GM12878 (cell line): Measurements from ENCODE around the gene KRT73.

Source experiments
- BHLHE40 ChIP-seq, 2 experiments: fragments of 450-650 bp in 1 of 2; IDR thresholded peaks; 2 replicates each; pipeline ENCODE4 v1.6.1; 2011 to 2017; ENCODE audit warnings: low read depth in 2 of 2, borderline replicate concordance in 1 of 2, improper control_type of control experiment in 1 of 2, low read length in 1 of 2, mild to moderate bottlenecking in 1 of 2
- CEBPB ChIP-seq, 2 experiments: fragments of 150-350 bp in 1 of 2; IDR thresholded peaks; 2 replicates each; pipeline ENCODE4 v1.6.1; 2012 to 2014; ENCODE audit warnings: low read depth in 2 of 2, low read length in 2 of 2, borderline replicate concordance in 1 of 2, inconsistent platforms in 1 of 2
- CTCF ChIP-seq, 3 experiments: IDR thresholded peaks in 2 of 3; conservative IDR thresholded peaks in 1 of 3; 2 replicates each; pipeline ENCODE4 v1.5.1; 2011; ENCODE audit warnings: low read depth in 3 of 3, low read length in 3 of 3, mild to moderate bottlenecking in 3 of 3, control low read depth in 2 of 3, moderate library complexity in 2 of 3, inconsistent platforms in 1 of 3, mixed read lengths in 1 of 3; ENCODE audit not compliant: control insufficient read depth in 2 of 3, insufficient read depth in 1 of 3; ENCODE audit errors: extremely low read depth in 1 of 3
- EGR1 ChIP-seq, 2 experiments: IDR thresholded peaks; 1 replicate in 1 of 2; 2 replicates in 1 of 2; pipeline ENCODE4 v1.6.1; 2011 to 2012; ENCODE audit warnings: low read depth in 2 of 2, low read length in 2 of 2, borderline replicate concordance in 1 of 2, mild to moderate bottlenecking in 1 of 2, moderate library complexity in 1 of 2
- EP300 ChIP-seq, 2 experiments: fragments of 150-350 bp in 1 of 2; IDR thresholded peaks; 2 replicates each; pipeline ENCODE4 v1.6.1; 2011 to 2012; ENCODE audit warnings: low read depth in 2 of 2, low read length in 2 of 2, borderline replicate concordance in 1 of 2, improper control_type of control experiment in 1 of 2, inconsistent platforms in 1 of 2; ENCODE audit not compliant: control insufficient read depth in 1 of 2
- FOS ChIP-seq: IDR thresholded peaks from 3 replicates; pipeline ENCODE4 v1.6.1; 2011; ENCODE audit warnings: borderline replicate concordance; ENCODE audit not compliant: insufficient read length; ENCODE audit errors: extremely low read depth
- FOXM1 ChIP-seq: IDR thresholded peaks from 2 replicates; pipeline ENCODE4 v1.6.1; 2012; ENCODE audit warnings: low read depth, mild to moderate bottlenecking, inconsistent platforms, low read length, moderate library complexity
- PML ChIP-seq: IDR thresholded peaks from 2 replicates; pipeline ENCODE4 v1.6.1; 2012; ENCODE audit warnings: low read length, inconsistent platforms
- POLR2AphosphoS5 ChIP-seq: IDR thresholded peaks from 2 replicates; pipeline ENCODE4 v1.6.1; 2011; ENCODE audit warnings: mild to moderate bottlenecking, low read length, inconsistent platforms
- REST ChIP-seq: IDR thresholded peaks from 2 replicates; pipeline ENCODE4 v1.6.1; 2012; ENCODE audit warnings: mild to moderate bottlenecking, low read depth, low read length
- SIN3A ChIP-seq: IDR thresholded peaks from 2 replicates; pipeline ENCODE4 v1.6.1; 2012; ENCODE audit warnings: low read depth, low read length, improper control_type of control experiment
- SKIL ChIP-seq: fragments of 450-650 bp; IDR thresholded peaks from 2 replicates; pipeline ENCODE4 v1.6.1; 2017; ENCODE audit warnings: mild to moderate bottlenecking, low read depth, inconsistent platforms; ENCODE audit not compliant: poor library complexity, severe bottlenecking
- ZNF24 ChIP-seq: fragments of 450-650 bp; IDR thresholded peaks from 2 replicates; pipeline ENCODE4 v1.6.1; 2017; ENCODE audit warnings: antibody characterized with exemption, mild to moderate bottlenecking
- ZSCAN29 ChIP-seq: fragments of 450-650 bp; IDR thresholded peaks from 2 replicates; pipeline ENCODE4 v1.6.1; 2017; ENCODE audit warnings: mild to moderate bottlenecking, moderate library complexity

GRCh38 chr12:52628111-52628507, 9.8 kb upstream of the KRT73 start:
- TF ChIP-seq PML (no peak), POLR2AphosphoS5 (no peak), EGR1 (IDR thresholded peaks at IDR 0.05; ENCODE audit: borderline replicate concordance in 1 of 2, low read depth in 2 of 2, low read length in 2 of 2) (no peak), EP300 (IDR thresholded peaks at IDR 0.05; ENCODE audit: borderline replicate concordance in 1 of 2, control insufficient read depth in 1 of 2, low read depth in 2 of 2, low read length in 2 of 2) (no peak), BHLHE40 (IDR thresholded peaks at IDR 0.05; ENCODE audit: borderline replicate concordance in 1 of 2, low read depth in 2 of 2, low read length in 1 of 2) (no peak), ZSCAN29 (no peak), CTCF (IDR thresholded peaks at IDR 0.05 in 2 of 3, conservative IDR thresholded peaks at IDR 0.05 in 1 of 3; ENCODE audit: control insufficient read depth in 2 of 3, extremely low read depth in 1 of 3, insufficient read depth in 1 of 3, low read depth in 3 of 3, low read length in 3 of 3) (no peak), FOS (no peak), SKIL (no peak), SIN3A (no peak), ZNF24 (no peak), CEBPB (IDR thresholded peaks at IDR 0.05; ENCODE audit: borderline replicate concordance in 1 of 2, low read depth in 2 of 2, low read length in 2 of 2) (no peak), REST (no peak), FOXM1 (no peak)
